ENCODE data around the gene TP53TG5.

TP53TG5 gene

GRCh38 chr20:45345104-45345936 lies 32.8 kb downstream of the TP53TG5 start:
- DNase-seq, result no peak

- no peak for DNase-seq
Observed at GRCh38 chr20:45344168-45344860, 33.8 kb downstream of the TP53TG5 start.

- no peak for DNase-seq
Observed at GRCh38 chr20:45343532-45344167, 34.5 kb downstream of the TP53TG5 start.

- no peak for DNase-seq
Observed at GRCh38 chr20:45342855-45343531, 35.1 kb downstream of the TP53TG5 start.

GRCh38 chr20:45341939-45342854 lies 35.9 kb downstream of the TP53TG5 start:
- peak; percentile 75 for DNase-seq

GRCh38 chr20:45341579-45341938 lies 36.6 kb downstream of the TP53TG5 start:
- DNase-seq, result no peak

GRCh38 chr20:45340951-45341350 lies 37.2 kb downstream of the TP53TG5 start:
- no peak for DNase-seq

GRCh38 chr20:45340236-45340847 lies 37.8 kb downstream of the TP53TG5 start:
- no peak for DNase-seq

GRCh38 chr20:45339799-45340198 lies 38.3 kb downstream of the TP53TG5 start:
- no peak for DNase-seq

GRCh38 chr20:45339084-45339483 lies 39.0 kb downstream of the TP53TG5 start:
- no peak for DNase-seq

GRCh38 chr20:45338121-45339030 lies 39.7 kb downstream of the TP53TG5 start:
- no peak for DNase-seq

- peak; percentile 46 for DNase-seq
Observed at GRCh38 chr20:45337367-45338120, 40.6 kb downstream of the TP53TG5 start.

- no peak for DNase-seq
Observed at GRCh38 chr20:45336530-45337366, 41.4 kb downstream of the TP53TG5 start.

- DNase-seq, result no peak
Observed at GRCh38 chr20:45330476-45330875, 47.6 kb downstream of the TP53TG5 start.

GRCh38 chr20:45329497-45330319 lies 48.4 kb downstream of the TP53TG5 start:
- DNase-seq, result no peak

GRCh38 chr20:45328451-45328850 lies 49.7 kb downstream of the TP53TG5 start:
- no peak for DNase-seq

GRCh38 chr20:45325371-45325770 lies 52.8 kb downstream of the TP53TG5 start:
- DNase-seq, result no peak

GRCh38 chr20:45323731-45324130 lies 54.4 kb downstream of the TP53TG5 start:
- DNase-seq, result no peak
